Activated naive CD8-positive, alpha-beta T cell treated with anti-CD3 and anti-CD28 coated beads, Interleukin-2, amount 50 U/mL, for 24 hours (primary cell): ENCODE results near the gene SMAD5.
A peak's percentile ranks its signal among the peaks of the same experiment; 100 is the strongest.

Experiments used
- ATAC-seq: fragments of 150-1000 bp; cut with Tn5 transposase; one replicate; pipeline ENCODE4 v1.10.0; 2021
- DNase-seq: peaks from one replicate; pipeline ENCODE4 v3.0.0; 2021
- H3K27ac Mint-ChIP-seq: one replicate; pipeline ENCODE4 v1.8.0; 2021; ENCODE audit warnings: mild to moderate bottlenecking, mixed read lengths
- H3K27me3 Mint-ChIP-seq: one replicate; pipeline ENCODE4 v1.8.0; 2021; ENCODE audit warnings: mixed read lengths
- H3K36me3 Mint-ChIP-seq: one replicate; pipeline ENCODE4 v1.8.0; 2021; ENCODE audit warnings: low read depth, mixed read lengths
- H3K4me1 Mint-ChIP-seq: one replicate; pipeline ENCODE4 v1.8.0; 2021; ENCODE audit warnings: mixed read lengths
- H3K4me3 Mint-ChIP-seq: one replicate; pipeline ENCODE4 v1.8.0; 2021; ENCODE audit warnings: mild to moderate bottlenecking, moderate library complexity, mixed read lengths
- H3K9me3 Mint-ChIP-seq: one replicate; pipeline ENCODE4 v1.8.0; 2021; ENCODE audit warnings: mixed read lengths

The SMAD5 gene

DNA sequence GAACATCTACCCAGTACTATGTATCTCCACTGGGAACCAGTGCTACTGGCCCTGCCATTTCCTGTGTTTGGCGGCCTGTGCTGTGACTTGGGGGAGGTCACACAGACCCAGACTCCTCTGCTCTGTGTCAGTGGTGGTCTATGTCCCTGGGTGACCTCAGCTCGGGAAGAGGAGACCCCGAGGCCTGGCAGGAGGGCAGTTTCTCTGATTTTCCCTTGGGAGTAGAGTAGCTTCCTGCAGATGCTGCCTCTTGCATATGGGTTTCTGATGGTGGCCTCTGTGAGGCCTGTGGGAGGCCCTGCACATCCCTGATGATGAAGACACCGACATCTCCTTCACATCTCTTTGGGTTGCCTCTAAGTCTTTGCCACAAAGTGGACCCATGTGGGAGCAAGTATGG, 73.3 kb downstream of the SMAD5 start:
- no peaks in the 10 kb centered on the region for H3K9me3 Mint-ChIP-seq
- H3K27ac Mint-ChIP-seq, result no peak overlapping the region
- no peak for DNase-seq
- no peaks in the 10 kb centered on the region for H3K4me1 Mint-ChIP-seq
- H3K4me3 Mint-ChIP-seq, result no peak overlapping the region
- peaks cover 13% of the 10 kb centered on the region for H3K27me3 Mint-ChIP-seq
- no peak for ATAC-seq
- no peaks in the 10 kb centered on the region for H3K36me3 Mint-ChIP-seq

DNA sequence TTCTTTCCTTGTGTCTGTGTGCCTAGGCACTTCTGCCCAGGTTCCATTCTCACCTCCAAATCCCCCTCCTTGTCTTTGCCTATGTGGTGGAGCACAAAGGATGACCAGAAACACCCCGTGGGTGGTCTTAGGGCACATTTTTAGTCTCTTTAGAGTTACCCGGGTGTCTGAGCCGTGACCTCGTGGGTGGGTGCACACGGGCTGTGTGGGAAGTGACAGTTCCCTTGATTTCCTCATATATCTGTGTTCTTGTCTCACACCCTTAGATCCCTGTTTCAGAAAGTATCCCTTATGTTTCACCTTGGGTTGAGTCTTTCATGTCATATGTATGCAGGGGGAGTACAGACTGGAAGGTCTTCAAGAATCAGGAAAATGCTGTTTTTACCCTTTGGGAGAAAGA, 73.7 kb downstream of the SMAD5 start:
- Mint-ChIP-seq H3K27me3 (peaks cover 15% of the 10 kb centered on the region), H3K27ac (no peak overlapping the region), H3K4me1 (no peaks in the 10 kb centered on the region), H3K36me3 (no peaks in the 10 kb centered on the region), H3K4me3 (no peak overlapping the region), H3K9me3 (no peaks in the 10 kb centered on the region)
- ATAC-seq (no peak), DNase-seq (no peak)

DNA sequence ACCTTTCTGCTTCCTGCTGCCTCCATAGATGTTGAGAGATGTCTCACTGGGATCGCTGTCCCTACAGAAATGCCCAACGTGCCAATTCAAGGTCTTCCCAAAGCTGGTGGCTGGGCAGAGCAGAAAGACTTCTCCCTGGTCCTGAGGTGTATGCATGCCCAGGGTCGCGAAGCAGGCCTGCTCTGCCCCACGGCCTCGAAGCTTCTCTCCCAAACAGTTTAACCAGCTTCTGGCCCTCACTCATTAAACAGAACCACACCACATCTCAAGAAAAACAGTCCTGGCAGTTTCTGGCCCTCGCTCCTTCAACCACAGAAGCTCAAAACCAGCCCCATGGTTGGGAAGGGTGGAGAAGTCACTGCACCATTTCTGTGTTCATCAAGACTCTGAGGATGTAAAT, 75.0 kb downstream of the SMAD5 start:
- Mint-ChIP-seq H3K27me3 (peaks cover 14% of the 10 kb centered on the region), H3K27ac (no peak overlapping the region), H3K4me3 (no peak overlapping the region), H3K4me1 (no peaks in the 10 kb centered on the region), H3K9me3 (no peaks in the 10 kb centered on the region), H3K36me3 (no peaks in the 10 kb centered on the region)
- no peak for DNase-seq
- ATAC-seq, result no peak

DNA sequence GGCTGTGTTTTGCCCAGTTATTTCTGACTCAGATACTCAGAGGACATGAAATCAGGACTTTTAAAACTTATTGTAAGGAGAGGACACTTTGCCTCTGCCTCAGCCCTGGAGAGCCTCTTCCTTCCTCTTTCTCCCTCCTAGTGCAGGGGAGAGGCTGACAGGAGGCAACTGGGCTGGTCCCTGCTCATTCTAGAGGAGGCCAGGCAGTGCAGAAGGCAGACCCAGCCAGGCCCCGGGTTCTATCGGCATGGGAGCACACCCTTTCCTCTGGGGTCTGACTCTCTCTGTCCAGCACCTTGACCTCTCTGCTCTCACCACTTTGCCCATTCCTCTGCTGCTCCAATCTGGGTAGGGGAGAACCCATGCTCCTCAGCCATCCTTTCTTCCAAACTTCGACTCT, 76.3 kb downstream of the SMAD5 start:
- Mint-ChIP-seq H3K4me3 (no peak overlapping the region), H3K27me3 (peaks cover 10% of the 10 kb centered on the region), H3K36me3 (no peaks in the 10 kb centered on the region), H3K9me3 (no peaks in the 10 kb centered on the region), H3K4me1 (no peaks in the 10 kb centered on the region), H3K27ac (no peak overlapping the region)
- ATAC-seq, result no peak
- DNase-seq, result no peak

DNA sequence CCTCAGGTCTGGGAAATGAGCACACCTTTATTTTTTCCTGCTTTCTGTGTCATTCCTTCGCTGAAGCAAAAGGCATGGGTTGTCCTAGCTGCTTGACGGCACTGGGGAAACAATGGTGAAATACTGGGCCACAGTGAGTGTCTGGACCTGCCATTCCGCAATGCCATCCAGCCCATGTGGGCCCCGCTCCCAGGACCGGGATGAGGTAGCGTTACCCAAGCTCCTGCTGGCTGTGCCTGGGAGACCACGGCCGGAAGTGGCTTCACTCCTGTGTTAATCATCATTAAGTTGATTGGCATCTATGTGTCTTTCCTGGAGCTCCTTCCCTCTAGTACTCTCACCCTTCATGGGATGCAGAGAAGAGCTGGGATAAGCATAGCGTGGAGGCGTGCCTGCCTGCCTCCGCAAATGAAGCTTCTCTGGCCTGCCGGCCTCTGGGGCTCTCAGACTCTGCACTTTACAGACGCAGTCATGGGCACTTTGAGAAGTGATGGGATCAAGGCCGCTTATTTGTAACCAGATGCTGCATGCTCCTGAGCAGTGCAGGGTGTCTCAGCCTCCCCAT, 76.8 kb downstream of the SMAD5 start:
- H3K9me3 Mint-ChIP-seq, result no peaks in the 10 kb centered on the region
- no peak overlapping the region for H3K4me3 Mint-ChIP-seq
- H3K4me1 Mint-ChIP-seq, result no peaks in the 10 kb centered on the region
- H3K27ac Mint-ChIP-seq, result no peak overlapping the region
- no peaks in the 10 kb centered on the region for H3K36me3 Mint-ChIP-seq
- no peak for ATAC-seq
- no peak for DNase-seq
- peaks cover 7% of the 10 kb centered on the region for H3K27me3 Mint-ChIP-seq

DNA sequence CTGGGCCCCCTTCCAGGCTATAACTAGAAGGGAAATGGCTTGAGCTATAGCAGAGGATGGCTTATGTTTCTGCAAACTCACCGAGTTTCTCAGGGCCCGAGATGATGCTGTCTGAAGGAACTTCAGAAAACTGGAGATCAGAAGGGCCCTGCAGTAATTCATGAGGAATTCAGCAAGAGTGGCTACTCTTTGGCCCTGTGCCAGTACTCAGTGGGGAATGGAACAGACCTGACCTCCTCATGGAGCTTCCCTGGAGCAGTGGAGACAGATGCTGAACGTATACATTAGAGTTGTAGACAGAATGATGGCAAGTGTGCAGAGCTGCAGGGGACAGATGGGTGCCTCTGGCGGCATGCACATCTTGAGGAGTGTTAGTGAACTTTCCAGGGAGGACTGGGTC, 77.6 kb downstream of the SMAD5 start:
- no peak for DNase-seq
- no peak overlapping the region for H3K27ac Mint-ChIP-seq
- H3K4me1 Mint-ChIP-seq, result no peaks in the 10 kb centered on the region
- H3K36me3 Mint-ChIP-seq, result no peaks in the 10 kb centered on the region
- no peak overlapping the region for H3K4me3 Mint-ChIP-seq
- no peaks in the 10 kb centered on the region for H3K9me3 Mint-ChIP-seq
- ATAC-seq, result no peak
- peaks cover 7% of the 10 kb centered on the region for H3K27me3 Mint-ChIP-seq

DNA sequence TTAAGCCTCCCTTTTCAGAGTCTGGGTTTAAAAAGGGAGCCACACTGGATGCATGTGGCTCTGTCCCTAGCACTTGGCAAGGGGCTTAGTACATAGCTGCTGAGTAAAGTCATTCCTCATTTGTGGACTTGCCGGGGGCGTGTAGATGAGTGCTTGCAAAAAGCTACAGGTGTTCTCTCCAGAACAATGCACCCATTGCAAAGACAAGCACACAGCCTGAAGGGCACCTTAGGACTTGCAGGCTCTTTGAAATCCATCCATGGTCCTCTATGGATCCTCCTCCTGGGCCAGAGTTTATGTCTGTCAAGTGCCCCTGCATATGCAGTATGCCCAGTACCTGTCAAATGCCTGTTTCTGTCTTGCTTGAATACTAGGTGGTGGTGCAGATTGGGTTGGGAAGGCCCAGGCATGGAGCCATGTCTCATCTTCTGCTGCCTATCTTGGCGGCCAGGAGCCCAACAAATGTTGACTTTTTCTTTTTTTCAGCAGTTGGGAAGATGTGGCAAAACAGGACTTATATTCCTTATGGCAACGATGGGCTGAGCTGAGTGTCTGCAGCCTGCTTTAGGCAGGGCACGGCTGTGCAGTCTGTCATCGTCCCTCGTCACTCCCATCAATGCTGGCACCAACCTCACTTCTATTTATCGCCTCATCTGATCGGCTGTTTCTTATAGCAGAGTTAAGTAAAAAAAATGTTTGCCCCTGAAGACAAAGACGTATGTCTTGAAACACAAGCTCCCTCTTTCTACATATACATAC, 78.8 kb downstream of the SMAD5 start:
- Mint-ChIP-seq H3K9me3 (no peaks in the 10 kb centered on the region), H3K4me3 (no peak overlapping the region), H3K36me3 (no peaks in the 10 kb centered on the region), H3K4me1 (no peaks in the 10 kb centered on the region), H3K27me3 (peaks cover 7% of the 10 kb centered on the region), H3K27ac (no peak overlapping the region)
- DNase-seq, result no peak
- no peak for ATAC-seq

DNA sequence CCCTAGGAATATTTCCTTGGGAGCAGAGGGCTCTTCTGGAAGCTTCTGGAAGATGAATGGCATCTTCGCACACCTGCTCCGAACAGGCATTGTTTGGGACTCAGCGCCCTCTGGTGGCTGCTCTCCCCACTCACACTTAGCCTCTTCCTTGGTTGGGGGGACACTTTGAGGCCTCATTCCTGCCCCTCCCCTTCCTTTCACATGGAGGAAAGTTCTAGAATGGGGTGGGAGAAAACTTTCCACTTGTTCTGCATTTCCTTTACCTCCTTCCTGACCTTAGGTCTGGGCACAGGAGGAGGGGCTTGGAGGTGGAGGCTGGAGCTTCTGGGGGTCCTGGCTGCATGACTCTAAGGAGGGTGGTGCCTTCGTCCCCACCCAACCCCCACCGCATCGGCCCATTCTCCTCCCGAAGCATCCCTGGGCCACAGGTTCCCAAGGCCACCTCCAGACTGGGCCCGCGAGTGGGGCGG, 79.6 kb downstream of the SMAD5 start:
- no peak overlapping the region for H3K4me3 Mint-ChIP-seq
- no peaks in the 10 kb centered on the region for H3K4me1 Mint-ChIP-seq
- H3K9me3 Mint-ChIP-seq, result no peaks in the 10 kb centered on the region
- peak; percentile 53 for DNase-seq
- ATAC-seq, result no peak
- peaks cover 7% of the 10 kb centered on the region for H3K27me3 Mint-ChIP-seq
- H3K36me3 Mint-ChIP-seq, result no peaks in the 10 kb centered on the region
- H3K27ac Mint-ChIP-seq, result no peak overlapping the region

DNA sequence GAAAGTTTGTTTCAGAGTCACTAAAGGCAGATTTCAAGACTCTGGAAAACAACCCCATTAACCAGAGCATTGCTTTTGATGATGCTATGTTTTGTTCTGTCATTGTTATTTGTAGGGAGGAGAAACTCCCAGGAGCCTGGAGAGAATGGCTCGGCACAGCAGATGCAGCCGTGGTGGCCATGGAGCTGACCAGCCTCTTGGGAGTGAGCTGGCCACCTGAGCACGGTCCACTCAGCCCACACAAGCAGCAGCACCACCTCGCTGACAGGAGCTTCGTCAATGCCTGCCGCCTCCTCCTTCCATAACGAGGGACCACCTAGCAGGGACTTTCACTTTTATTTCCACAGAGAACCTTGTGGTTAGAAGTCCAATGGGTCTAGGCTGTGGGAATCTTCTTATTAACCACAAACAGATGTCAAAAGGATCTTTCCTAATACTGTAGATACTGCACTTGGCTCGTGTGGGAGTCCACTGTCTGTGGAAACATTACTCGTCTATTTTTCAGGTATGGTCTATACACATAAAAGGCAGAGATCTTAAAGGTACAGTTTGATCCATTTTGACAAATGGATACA, 81.4 kb downstream of the SMAD5 start:
- no peak overlapping the region for H3K4me3 Mint-ChIP-seq
- H3K27ac Mint-ChIP-seq, result no peak overlapping the region
- H3K36me3 Mint-ChIP-seq, result no peaks in the 10 kb centered on the region
- no peaks in the 10 kb centered on the region for H3K4me1 Mint-ChIP-seq
- no peak for DNase-seq
- peaks cover 6% of the 10 kb centered on the region for H3K27me3 Mint-ChIP-seq
- ATAC-seq, result no peak
- H3K9me3 Mint-ChIP-seq, result no peaks in the 10 kb centered on the region

DNA sequence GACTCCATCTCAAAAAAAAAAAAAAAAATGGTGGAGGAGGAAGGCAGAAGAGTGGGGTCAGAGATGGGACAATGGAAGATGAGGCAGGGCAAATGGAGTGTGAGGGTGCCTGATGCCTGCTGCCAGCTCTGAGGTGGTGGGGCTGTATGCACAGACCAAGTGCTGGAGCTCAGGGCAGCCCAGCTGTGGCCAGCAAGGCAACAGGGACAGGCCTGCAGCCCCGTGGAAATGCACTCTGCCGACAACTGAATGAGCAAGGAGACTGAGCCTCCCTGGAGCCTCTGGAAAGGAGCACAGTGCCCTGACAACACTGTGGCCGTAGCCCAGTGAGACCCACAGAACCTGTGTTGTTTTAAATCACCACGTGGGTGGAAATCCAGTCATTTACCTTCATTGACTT, 83.2 kb downstream of the SMAD5 start:
- Mint-ChIP-seq H3K27me3 (peaks cover 5% of the 10 kb centered on the region), H3K36me3 (no peaks in the 10 kb centered on the region), H3K27ac (no peak overlapping the region), H3K9me3 (peaks cover 5% of the 10 kb centered on the region), H3K4me3 (no peak overlapping the region), H3K4me1 (no peaks in the 10 kb centered on the region)
- ATAC-seq (no peak), DNase-seq (no peak)

DNA sequence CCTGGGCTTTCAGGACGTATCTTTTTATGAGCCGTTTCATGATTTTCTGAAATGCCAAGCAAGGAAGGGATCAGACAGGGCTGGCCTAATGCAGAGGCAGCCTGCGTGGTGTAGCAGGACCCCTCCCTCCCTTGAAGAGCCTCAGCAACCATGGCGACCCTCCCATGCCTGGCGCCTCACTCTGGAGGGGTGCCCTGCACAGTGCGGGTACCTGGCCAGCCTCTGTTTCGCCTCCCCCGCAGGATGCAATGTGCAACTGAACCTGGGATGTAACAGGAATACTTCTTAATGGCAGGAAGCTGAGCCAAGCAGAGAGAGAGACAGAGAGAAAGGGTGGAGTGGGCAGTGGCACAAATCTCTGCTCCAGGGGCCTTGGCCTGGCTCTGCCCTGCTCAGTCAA, 83.6 kb downstream of the SMAD5 start:
- no peak overlapping the region for H3K4me3 Mint-ChIP-seq
- H3K36me3 Mint-ChIP-seq, result no peaks in the 10 kb centered on the region
- H3K27ac Mint-ChIP-seq, result no peak overlapping the region
- ATAC-seq, result no peak
- H3K4me1 Mint-ChIP-seq, result no peaks in the 10 kb centered on the region
- H3K9me3 Mint-ChIP-seq, result peaks cover 8% of the 10 kb centered on the region
- DNase-seq, result no peak
- peaks cover 2% of the 10 kb centered on the region for H3K27me3 Mint-ChIP-seq

DNA sequence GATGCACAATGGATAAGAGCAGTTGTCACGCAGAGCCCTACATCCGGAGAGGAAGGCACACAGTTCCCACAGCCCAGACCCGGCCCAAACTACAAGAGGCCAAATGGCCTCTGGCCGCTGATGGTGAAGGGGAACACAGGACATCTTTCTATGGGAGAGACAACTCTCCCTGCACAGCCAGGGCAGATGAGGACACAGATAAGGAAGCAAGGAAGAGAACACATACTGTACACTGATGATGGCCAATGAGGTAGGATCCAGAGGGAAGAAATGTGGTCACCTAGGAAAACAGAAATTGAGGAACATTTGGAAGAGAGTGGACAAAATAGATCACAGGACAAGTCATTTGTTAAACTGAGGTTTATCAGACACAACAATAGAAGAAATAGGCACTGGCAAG, 88.7 kb downstream of the SMAD5 start:
- ATAC-seq, result no peak
- no peaks in the 10 kb centered on the region for H3K36me3 Mint-ChIP-seq
- peaks cover 5% of the 10 kb centered on the region for H3K27me3 Mint-ChIP-seq
- H3K27ac Mint-ChIP-seq, result no peak overlapping the region
- peaks cover 14% of the 10 kb centered on the region for H3K9me3 Mint-ChIP-seq
- DNase-seq, result no peak
- no peaks in the 10 kb centered on the region for H3K4me1 Mint-ChIP-seq
- H3K4me3 Mint-ChIP-seq, result no peak overlapping the region

DNA sequence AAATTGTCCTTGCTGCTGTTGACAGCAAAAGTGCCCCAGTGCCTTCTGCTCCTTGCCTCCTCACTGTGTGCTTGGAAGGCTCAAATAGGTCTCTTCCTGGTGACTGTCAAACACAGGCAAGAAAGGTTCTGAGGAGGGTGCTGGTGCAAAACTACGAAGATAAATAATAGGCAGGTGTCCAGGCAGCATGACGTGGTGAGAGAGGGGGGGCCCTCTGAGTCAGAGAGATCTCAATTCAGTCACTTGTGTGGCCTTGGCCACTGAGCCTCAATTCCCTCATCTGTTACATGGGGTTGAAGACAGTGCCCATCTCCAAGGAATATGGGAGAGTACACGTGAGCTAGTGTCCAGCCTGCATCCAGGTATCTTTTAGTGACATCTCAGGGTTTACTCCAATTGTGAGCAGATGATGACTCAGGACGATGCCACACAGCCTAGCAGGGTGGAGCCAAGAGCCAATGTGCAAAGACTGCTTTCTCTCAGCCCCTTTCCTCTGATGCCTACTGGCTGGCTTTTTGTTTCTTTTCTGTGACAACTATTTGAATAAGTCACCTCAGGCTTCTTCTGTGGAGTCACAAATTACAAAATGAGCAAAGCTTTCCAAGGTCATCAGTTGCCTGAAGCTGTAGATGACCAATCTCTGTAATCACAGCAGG, 90.1 kb downstream of the SMAD5 start:
- DNase-seq (no peak), ATAC-seq (no peak)
- H3K27me3 Mint-ChIP-seq, result peaks cover 5% of the 10 kb centered on the region
- no peaks in the 10 kb centered on the region for H3K36me3 Mint-ChIP-seq
- H3K27ac Mint-ChIP-seq, result no peak overlapping the region
- peaks cover 14% of the 10 kb centered on the region for H3K9me3 Mint-ChIP-seq
- no peaks in the 10 kb centered on the region for H3K4me1 Mint-ChIP-seq
- no peak overlapping the region for H3K4me3 Mint-ChIP-seq

DNA sequence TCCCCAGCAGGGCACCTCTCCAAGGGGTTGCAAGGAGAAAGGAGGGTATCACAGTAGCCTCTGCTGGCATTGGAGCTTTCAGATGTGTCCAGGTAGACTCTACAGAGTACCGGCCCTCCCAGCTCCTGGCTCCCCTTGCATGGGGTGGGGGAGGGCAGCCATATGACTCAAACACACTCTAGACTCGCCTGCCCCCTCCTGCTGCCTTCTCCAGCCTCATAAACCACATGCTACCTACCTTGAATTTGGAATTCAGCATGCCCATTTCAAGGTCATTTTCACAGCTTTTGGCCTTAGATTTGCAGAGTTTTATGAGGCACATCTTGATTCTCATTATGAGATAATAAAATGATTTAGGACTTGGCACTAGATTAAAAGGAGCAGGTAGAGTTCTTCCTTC, 93.2 kb downstream of the SMAD5 start:
- DNase-seq (no peak), ATAC-seq (no peak)
- Mint-ChIP-seq H3K36me3 (no peaks in the 10 kb centered on the region), H3K27ac (no peak overlapping the region), H3K4me3 (no peak overlapping the region), H3K4me1 (no peaks in the 10 kb centered on the region), H3K9me3 (peaks cover 9% of the 10 kb centered on the region), H3K27me3 (peaks cover 13% of the 10 kb centered on the region)

DNA sequence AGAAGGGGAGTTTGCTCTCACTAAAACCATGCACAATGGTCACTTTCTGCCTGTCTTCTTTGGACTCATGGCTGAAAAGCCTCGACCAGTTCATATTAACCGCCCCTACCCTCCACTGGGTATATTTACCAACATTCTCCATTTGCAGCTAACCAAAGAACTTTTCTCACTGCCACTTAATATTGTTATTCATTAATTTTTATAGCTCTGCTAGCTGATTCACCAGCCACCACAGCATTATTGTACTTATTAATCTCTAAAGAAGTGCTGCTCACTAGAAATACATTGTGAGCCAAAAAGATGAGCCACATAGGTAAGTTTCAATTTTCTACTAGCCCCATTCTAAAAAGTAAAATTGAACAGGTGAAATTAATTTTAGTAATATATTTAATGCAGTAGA, 93.8 kb downstream of the SMAD5 start:
- Mint-ChIP-seq H3K4me1 (no peaks in the 10 kb centered on the region), H3K9me3 (peaks cover 4% of the 10 kb centered on the region), H3K27ac (no peak overlapping the region), H3K27me3 (peaks cover 12% of the 10 kb centered on the region), H3K36me3 (no peaks in the 10 kb centered on the region), H3K4me3 (no peak overlapping the region)
- no peak for DNase-seq
- ATAC-seq, result no peak
